HL-60 (cell line): ENCODE measurements around the gene LSM10.

Experiments used
- DNase-seq, 2 experiments: peaks; one replicate each; pipeline ENCODE4 v3.0.0-alpha.2; 2010 to 2020; ENCODE audit warnings: low read depth in 1 of 2, low spot score in 1 of 2
- H3K27ac ChIP-seq: fragments of 250-450 bp; sonication (Bioruptor Pico); replicated peaks from 2 replicates; pipeline ENCODE4 v1.5.1; 2020; ENCODE audit warnings: mild to moderate bottlenecking, moderate library complexity
- H3K27me3 ChIP-seq: fragments of 250-450 bp; sonication (Bioruptor Pico); 2 replicates; pipeline ENCODE4 v1.5.1; 2021; ENCODE audit warnings: mild to moderate bottlenecking, moderate library complexity; ENCODE audit not compliant: insufficient read depth, poor library complexity, severe bottlenecking
- H3K4me3 ChIP-seq: replicated peaks from 2 replicates; pipeline ENCODE4 v1.5.1; 2011; ENCODE audit warnings: mild to moderate bottlenecking, control low read depth, low read length; ENCODE audit not compliant: insufficient read depth
- GABPA ChIP-seq: IDR thresholded peaks from 2 replicates; pipeline ENCODE4 v1.6.1; 2012; ENCODE audit warnings: low read depth
- POLR2AphosphoS5 ChIP-seq: IDR thresholded peaks from 2 replicates; pipeline ENCODE4 v1.6.1; 2012; ENCODE audit warnings: low read depth
- SPI1 ChIP-seq: IDR thresholded peaks from 2 replicates; pipeline ENCODE4 v1.6.1; 2012; ENCODE audit warnings: low read depth, mild to moderate bottlenecking, borderline replicate concordance
- TF ChIP-seq, protein P1 (sequence below): IDR thresholded peaks from 2 replicates; pipeline ENCODE4 v1.6.1; 2012; ENCODE audit warnings: low read depth; ENCODE audit not compliant: insufficient replicate concordance
- TF ChIP-seq, protein P2 (sequence below): IDR thresholded peaks from one replicate; pipeline ENCODE4 v1.5.1; 2011; ENCODE audit warnings: low read length, control low read depth, inconsistent platforms; ENCODE audit not compliant: insufficient read depth

Gene LSM10

DNA sequence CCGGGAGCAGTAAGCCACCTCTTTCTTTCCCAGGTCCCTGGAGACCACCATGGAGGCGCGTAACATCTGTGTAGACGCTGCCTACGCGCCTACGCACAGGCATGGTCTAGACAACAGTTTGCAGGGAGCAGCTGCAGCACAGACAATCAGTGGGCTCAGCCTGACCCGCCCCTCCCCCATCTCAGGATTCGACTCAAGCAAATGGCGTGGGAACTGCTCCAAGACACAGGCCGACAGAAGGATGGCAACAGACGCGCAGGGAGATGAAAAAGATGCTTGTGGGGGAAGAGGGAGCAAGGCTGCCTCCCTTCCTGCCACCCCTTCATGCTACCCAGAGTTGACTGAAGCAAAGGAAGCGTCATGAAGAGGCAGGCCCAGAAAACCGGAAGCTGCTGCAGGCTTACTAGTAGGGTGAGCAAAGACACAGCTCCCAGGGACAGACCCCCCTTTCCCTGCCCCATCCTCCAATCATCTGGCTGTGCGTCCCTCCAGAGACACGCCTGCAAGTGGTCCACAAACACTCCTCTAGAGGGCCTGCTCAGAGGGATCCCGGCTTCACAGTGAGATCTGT is 31.5 kb downstream of the LSM10 start:
- TF ChIP-seq GABPA (no peak), SPI1 (no peak)
- TF ChIP-seq, protein P1, sequence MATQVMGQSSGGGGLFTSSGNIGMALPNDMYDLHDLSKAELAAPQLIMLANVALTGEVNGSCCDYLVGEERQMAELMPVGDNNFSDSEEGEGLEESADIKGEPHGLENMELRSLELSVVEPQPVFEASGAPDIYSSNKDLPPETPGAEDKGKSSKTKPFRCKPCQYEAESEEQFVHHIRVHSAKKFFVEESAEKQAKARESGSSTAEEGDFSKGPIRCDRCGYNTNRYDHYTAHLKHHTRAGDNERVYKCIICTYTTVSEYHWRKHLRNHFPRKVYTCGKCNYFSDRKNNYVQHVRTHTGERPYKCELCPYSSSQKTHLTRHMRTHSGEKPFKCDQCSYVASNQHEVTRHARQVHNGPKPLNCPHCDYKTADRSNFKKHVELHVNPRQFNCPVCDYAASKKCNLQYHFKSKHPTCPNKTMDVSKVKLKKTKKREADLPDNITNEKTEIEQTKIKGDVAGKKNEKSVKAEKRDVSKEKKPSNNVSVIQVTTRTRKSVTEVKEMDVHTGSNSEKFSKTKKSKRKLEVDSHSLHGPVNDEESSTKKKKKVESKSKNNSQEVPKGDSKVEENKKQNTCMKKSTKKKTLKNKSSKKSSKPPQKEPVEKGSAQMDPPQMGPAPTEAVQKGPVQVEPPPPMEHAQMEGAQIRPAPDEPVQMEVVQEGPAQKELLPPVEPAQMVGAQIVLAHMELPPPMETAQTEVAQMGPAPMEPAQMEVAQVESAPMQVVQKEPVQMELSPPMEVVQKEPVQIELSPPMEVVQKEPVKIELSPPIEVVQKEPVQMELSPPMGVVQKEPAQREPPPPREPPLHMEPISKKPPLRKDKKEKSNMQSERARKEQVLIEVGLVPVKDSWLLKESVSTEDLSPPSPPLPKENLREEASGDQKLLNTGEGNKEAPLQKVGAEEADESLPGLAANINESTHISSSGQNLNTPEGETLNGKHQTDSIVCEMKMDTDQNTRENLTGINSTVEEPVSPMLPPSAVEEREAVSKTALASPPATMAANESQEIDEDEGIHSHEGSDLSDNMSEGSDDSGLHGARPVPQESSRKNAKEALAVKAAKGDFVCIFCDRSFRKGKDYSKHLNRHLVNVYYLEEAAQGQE, result no peak
- TF ChIP-seq, protein P2, sequence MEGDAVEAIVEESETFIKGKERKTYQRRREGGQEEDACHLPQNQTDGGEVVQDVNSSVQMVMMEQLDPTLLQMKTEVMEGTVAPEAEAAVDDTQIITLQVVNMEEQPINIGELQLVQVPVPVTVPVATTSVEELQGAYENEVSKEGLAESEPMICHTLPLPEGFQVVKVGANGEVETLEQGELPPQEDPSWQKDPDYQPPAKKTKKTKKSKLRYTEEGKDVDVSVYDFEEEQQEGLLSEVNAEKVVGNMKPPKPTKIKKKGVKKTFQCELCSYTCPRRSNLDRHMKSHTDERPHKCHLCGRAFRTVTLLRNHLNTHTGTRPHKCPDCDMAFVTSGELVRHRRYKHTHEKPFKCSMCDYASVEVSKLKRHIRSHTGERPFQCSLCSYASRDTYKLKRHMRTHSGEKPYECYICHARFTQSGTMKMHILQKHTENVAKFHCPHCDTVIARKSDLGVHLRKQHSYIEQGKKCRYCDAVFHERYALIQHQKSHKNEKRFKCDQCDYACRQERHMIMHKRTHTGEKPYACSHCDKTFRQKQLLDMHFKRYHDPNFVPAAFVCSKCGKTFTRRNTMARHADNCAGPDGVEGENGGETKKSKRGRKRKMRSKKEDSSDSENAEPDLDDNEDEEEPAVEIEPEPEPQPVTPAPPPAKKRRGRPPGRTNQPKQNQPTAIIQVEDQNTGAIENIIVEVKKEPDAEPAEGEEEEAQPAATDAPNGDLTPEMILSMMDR, result no peak
- peak in 1 of 2 experiments; percentile 76 for DNase-seq
- H3K4me3 ChIP-seq, result no peak overlapping the region
- H3K27me3 ChIP-seq, result no peaks in the 10 kb centered on the region
- H3K27ac ChIP-seq, result peak overlapping the region; percentile 47; the same call in 1 of the 2 replicates

DNA sequence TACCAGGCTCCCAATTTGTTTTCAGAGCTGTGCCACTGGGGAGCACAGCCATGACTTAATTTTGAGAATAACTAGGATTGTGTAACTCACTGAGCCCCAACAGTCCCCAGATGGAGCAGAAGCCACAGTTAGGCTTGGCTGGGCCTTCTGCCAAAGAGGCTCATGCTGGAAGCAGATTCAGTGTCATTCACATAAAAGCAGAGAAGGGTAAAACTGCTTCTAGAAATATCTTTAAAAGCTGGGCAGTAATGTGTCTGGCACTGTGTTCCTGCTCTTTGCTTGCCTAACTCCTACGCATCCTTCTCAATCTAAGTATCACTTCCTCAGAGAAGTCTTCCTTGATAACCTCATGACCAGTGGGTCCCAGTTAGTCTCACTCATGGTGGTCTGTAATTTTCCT is 32.3 kb downstream of the LSM10 start:
- Histone ChIP-seq H3K27ac (peak overlapping the region; percentile 47), H3K4me3 (no peak overlapping the region), H3K27me3 (no peaks in the 10 kb centered on the region)
- DNase-seq, result peak in 1 of 2 experiments; percentile 65
- TF ChIP-seq, protein P2, result no peak
- TF ChIP-seq SPI1, result peak; percentile 48; the same call in 1 of the 2 replicates

DNA sequence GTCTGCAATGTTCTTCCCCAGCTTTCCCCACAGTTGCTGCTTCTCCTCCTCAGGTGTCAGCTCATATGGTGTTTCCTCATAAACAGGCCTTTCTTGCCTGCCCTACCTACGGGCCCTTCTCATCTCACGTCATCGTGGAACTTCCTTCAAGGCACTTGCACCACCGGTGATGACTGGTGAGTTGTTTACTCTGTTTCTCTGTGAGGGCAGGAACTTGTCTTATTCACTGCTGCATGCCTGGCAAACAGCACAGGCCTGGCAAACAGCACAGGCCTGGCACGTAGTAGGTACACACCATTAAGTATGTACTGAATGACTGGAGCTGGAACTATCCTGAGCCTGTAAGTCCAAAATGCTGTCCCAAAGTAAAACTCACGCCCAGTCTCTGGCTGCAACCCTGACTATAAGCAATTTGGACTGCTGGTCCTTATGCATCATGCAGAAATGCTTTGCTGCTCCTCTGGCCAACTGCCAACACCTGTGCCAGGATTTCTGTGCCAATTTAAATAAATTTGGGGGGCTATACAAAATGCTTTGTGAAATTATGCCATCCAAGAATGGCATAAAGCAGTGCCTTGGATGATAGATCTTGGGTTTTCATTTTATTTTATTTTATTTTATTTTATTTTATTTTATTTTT is 37.7 kb downstream of the LSM10 start:
- TF ChIP-seq, protein P2, result no peak
- TF ChIP-seq GABPA (no peak), SPI1 (no peak), POLR2AphosphoS5 (no peak)
- TF ChIP-seq, protein P1, result no peak
- H3K27me3 ChIP-seq, result no peaks in the 10 kb centered on the region
- no peak overlapping the region for H3K4me3 ChIP-seq
- 0 out of 2 replicates have a peak overlapping the region, but pooled peaks have one; percentile 21 for H3K27ac ChIP-seq
- DNase-seq, result peak in 1 of 2 experiments; percentile 78
